GM10266 (cell line): ENCODE data around the gene FCHSD1.

ENCODE experiments used
- DNase-seq: peaks from one replicate; pipeline ENCODE4 v3.0.0; 2012; ENCODE audit errors: extremely low spot score
- CTCF ChIP-seq: IDR thresholded peaks from 2 replicates; pipeline ENCODE4 v1.5.1; 2012; ENCODE audit warnings: mild to moderate bottlenecking, low read depth; ENCODE audit not compliant: control insufficient read depth, insufficient read depth; ENCODE audit errors: missing control alignments

Gene FCHSD1

GRCh38 chr5:141640051-141640415 lies 11.2 kb downstream of the FCHSD1 start:
- DNase-seq, result no peak
- TF ChIP-seq CTCF, result no peak

GRCh38 chr5:141639357-141640050 lies 11.7 kb downstream of the FCHSD1 start:
- no peak for DNase-seq
- TF ChIP-seq CTCF, result no peak

GRCh38 chr5:141638771-141639170 lies 12.4 kb downstream of the FCHSD1 start:
- no peak for TF ChIP-seq CTCF
- no peak for DNase-seq

- peak; percentile 49 for TF ChIP-seq CTCF
- DNase-seq, result peak; percentile 68
Measured at GRCh38 chr5:141637767-141638419, 13.3 kb downstream of the FCHSD1 start.

- no peak for DNase-seq
- TF ChIP-seq CTCF, result no peak
Measured at GRCh38 chr5:141637123-141637766, 14.0 kb downstream of the FCHSD1 start.

GRCh38 chr5:141636413-141637122 lies 14.7 kb downstream of the FCHSD1 start, which contains the start of the genes HDAC3 and RELL2:
HDAC3 (minus strand) TSS chr5:141636849; CDS start chr5:141636790, 59 bp downstream.
RELL2 (plus strand) TSS chr5:141636997; CDS start chr5:141638226, 1,229 bp downstream.
- DNase-seq, result peak; percentile 97
- no peak for TF ChIP-seq CTCF
